T-helper 1 cell treated with Interleukin-12 subunit alpha and Interleukin-12 subunit beta and Interleukin-4 antibody, amounts not matched to agents 30 ng/mL and 1 ng/mL, for 36 hours (primary cell): Measurements from ENCODE around the gene AGPS. TPM values are rescaled to one million over a fixed set of nuclear protein-coding genes. Genes with fewer than 3 reads are reported as not detected.
"Not testable (repeated sequence)": the region's sequence is repeated elsewhere in the genome, so short reads cannot be mapped to it uniquely, and the experiment has no call there.

Source experiments
- intact Hi-C: fragments of 100-400 bp; cut with micrococcal nuclease; formaldehyde crosslinking; loops from one replicate; pipeline ENCODE4 v1.15.1; 2024
- total RNA-seq: library from RNA; stranded (reverse); gene quantifications from 2 replicates; pipeline ENCODE4 v1.2.3, GENCODE V29; 2022

AGPS gene
- total RNA-seq, 1 donor from 2014 or later: 60.0 TPM

GRCh38 chr2:177466337-177467195 lies 74.0 kb downstream of the AGPS start:
- intact Hi-C loops: no loop called here

- intact Hi-C loops: no loop called here
Observed at GRCh38 chr2:177467646-177468045, 75.1 kb downstream of the AGPS start.

- intact Hi-C loops: no loop called here
Observed at GRCh38 chr2:177471990-177472389, 79.4 kb downstream of the AGPS start.

- intact Hi-C loops: no loop called here
Observed at GRCh38 chr2:177474301-177474700, 81.7 kb downstream of the AGPS start.

- intact Hi-C loops: no loop called here
Observed at GRCh38 chr2:177474998-177475397, 82.4 kb downstream of the AGPS start.

- intact Hi-C loops: no loop called here
Observed at GRCh38 chr2:177476897-177477296, 84.3 kb downstream of the AGPS start.

GRCh38 chr2:177478029-177478428 lies 85.5 kb downstream of the AGPS start:
- intact Hi-C loops: no loop called here

GRCh38 chr2:177478907-177479306 lies 86.3 kb downstream of the AGPS start:
- intact Hi-C loops: no loop called here

- intact Hi-C loops: no loop called here
Observed at GRCh38 chr2:177482195-177482594, 89.6 kb downstream of the AGPS start.

- intact Hi-C loops: no loop called here
Observed at GRCh38 chr2:177483531-177483930, 91.0 kb downstream of the AGPS start.

GRCh38 chr2:177484180-177484795 lies 91.7 kb downstream of the AGPS start:
- intact Hi-C loops: no loop called here

GRCh38 chr2:177485657-177486056 lies 93.1 kb downstream of the AGPS start:
- intact Hi-C loops: not testable (repeated sequence)

GRCh38 chr2:177489719-177490301 lies 97.2 kb downstream of the AGPS start:
- intact Hi-C loops: loop anchor here (1.0 kb wide), 2 partner anchors 114 to 234 kb away; no protein-coding TSS in a partner anchor

GRCh38 chr2:177495945-177496344 lies 103.4 kb downstream of the AGPS start:
- intact Hi-C loops: no loop called here

- intact Hi-C loops: no loop called here
Observed at GRCh38 chr2:177496921-177497320, 104.3 kb downstream of the AGPS start.

- intact Hi-C loops: no loop called here
Observed at GRCh38 chr2:177501186-177501585, 108.6 kb downstream of the AGPS start.

- intact Hi-C loops: no loop called here
Observed at GRCh38 chr2:177506505-177506904, 113.9 kb downstream of the AGPS start.

- intact Hi-C loops: no loop called here
Observed at GRCh38 chr2:177506998-177507397, 114.4 kb downstream of the AGPS start.

- intact Hi-C loops: no loop called here
Observed at GRCh38 chr2:177516824-177517544, 124.4 kb downstream of the AGPS start.

- intact Hi-C loops: no loop called here
Observed at GRCh38 chr2:177518754-177519153, 126.2 kb downstream of the AGPS start.

GRCh38 chr2:177519534-177520115 lies 127.1 kb downstream of the AGPS start:
- intact Hi-C loops: no loop called here
